GM18526 (cell line): ENCODE measurements around the gene OXGR1.

Experiments
- POLR2A ChIP-seq: IDR thresholded peaks from 3 replicates; pipeline ENCODE4 v1.6.1; 2011; ENCODE audit not compliant: insufficient read length; ENCODE audit errors: extremely low read depth

Gene OXGR1

DNA sequence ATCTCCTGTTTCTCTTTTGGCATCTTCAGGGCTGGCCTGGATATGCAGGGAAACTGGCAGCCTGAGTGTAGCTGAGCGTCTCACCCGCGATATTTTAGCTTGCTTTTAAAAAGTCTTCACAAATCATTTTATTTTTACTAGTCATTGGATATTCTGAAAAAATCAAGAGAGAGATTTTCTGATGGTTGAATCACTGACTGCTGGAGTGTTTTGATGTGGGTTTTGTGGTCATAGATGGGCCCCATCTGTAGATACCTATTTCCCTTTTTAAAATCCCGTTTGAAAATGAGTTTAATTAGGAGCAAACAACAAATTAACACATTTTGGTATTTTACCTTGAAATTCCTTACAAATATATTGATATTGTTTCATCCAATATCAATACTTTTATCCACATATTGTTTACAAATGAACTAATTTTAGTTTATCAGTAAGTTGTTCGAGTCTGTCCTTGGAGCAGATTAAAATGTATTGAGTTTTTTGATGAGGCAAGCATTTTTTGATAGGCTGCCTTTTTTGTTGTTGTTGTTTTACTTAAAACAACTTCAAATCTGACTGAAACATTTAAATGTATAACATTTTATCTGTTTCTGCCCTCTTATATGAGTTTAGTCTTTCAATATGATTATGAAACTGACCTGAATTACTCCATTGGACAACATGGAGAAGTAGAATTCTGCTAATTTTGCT is 21.5 kb upstream of the OXGR1 start:
- no peak for TF ChIP-seq POLR2A

DNA sequence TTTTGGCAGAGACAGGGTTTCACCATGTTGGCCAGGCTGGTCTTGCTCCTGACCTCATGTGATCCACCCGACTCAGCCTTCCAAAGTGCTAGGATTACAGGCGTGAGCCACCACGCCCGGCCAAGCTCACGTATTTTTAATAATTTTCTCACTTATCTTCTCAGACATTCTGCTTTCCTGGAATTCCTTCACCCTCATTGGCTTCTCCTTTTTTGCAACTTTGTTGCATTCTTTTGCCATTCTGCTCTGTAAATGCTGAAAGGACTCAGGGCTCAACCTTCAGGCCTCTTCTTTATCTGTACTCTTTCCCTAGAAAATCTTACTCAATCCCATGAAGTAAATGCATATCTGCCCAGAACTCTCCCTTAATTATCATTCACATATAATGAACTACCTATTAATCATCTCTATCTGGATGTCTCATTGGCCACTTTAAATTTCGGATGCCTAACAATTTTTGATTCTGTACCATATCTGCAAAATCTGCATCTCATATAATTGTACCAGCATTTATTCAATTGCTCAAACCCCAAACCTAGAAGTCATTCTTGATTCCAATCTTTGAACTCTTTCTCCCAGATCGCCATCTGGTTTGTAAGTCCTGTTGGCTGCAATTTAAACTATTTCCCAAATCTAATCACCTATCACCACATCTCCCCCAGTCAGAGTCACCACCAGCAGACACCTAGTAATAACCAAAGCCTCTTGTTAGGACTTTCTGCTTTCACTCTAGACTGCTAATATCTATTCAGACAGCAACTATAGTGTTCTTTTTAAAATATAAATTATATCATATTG is 18.2 kb upstream of the OXGR1 start:
- no peak for TF ChIP-seq POLR2A

DNA sequence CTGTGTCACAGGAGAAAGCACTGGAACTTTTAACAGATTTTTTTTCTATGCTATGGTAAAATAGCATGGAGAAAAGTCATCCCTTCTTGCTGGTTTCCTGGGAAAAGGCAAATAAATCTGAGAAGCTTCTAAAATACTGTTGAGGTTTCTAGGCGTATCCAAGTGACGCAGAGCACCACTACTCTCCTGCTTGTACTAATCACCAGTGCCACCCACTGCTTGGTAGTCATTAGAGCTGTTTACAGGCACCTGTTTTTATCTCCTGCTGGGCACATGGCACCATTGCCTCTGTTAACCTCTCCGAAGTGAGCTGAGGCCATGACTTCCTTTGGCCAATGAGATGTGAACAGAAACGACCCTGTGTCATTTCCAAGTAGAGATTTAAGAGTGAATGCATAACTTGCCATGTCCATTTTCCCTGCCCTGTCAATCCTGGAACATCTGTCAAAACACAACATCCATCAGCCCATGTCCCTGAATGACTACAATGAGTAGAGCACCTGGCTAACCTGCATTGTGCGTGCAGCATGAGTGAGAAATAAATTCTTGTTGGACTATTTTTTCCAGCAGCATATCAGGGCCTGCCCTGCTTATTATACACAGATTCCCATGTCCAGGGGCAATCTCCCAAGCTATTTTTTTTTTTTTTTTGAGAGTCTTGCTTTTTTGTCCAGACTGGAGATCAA is 17.3 kb upstream of the OXGR1 start:
- TF ChIP-seq POLR2A = no peak

DNA sequence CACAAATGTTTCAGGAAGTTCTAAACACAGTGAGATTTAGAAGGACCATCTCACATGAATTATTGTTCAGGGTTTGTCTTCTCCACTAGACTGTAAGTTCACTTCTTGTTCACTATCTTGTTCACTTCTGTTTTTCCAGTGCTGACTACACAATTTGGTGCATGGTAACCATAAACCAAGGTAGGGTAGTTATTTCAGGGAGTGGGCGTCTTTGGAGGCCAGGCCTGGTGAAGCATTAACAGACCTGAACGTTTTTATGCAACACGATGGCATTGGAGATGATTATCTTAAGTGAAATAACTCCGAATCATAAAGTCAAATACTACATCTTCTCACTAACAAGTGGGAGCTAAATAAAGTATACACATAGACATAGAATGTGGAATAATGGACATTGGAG is 14.4 kb upstream of the OXGR1 start:
- no peak for TF ChIP-seq POLR2A

DNA sequence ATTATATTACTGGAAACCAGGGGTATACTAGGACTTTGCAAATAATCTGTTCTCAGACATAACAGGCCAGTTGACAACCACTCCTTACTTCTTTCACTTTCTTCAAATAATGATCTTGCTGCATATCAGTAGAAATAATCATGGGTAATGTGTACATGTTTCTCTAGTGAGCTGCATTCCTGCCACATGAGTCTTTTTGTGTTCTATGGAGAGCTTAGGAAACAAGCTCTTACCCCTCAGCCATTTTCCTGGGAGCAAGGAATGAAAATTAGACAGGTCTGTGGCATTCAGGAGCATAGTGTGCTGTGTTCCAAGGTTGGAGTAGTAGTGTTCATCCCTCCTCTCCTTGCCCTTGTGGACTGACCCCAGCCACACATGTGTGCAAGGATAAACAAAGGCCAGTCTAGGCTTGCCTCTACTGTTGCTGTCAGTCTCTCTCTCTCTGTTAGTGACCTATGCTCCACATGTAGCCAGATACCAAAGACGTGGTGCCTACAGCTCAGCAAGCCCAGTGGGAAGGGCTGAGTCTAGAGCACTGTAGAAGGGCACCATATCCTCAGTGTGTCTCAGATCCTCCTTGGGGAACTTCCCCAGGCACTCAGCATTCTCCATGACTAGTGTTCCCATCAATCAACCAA is 11.5 kb upstream of the OXGR1 start:
- no peak for TF ChIP-seq POLR2A

DNA sequence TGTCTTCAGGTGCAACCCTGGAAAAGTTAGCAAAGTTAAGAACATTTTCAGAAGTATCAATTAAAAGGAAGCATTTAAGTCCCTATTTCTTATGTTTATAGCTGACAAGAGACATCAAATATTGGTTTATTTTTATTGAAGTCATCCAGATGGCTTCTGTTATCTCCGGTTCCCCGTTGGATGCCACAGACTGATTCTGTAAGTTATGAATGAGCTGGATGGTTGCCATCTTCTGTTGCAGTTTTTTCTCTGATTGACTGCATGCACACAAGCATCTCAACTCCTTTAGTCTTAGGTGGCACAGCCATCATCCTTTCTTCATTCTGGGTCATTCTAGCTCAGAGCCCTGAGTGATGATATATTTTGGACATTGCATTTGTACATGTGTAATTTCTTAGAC is 10.6 kb upstream of the OXGR1 start:
- no peak for TF ChIP-seq POLR2A

DNA sequence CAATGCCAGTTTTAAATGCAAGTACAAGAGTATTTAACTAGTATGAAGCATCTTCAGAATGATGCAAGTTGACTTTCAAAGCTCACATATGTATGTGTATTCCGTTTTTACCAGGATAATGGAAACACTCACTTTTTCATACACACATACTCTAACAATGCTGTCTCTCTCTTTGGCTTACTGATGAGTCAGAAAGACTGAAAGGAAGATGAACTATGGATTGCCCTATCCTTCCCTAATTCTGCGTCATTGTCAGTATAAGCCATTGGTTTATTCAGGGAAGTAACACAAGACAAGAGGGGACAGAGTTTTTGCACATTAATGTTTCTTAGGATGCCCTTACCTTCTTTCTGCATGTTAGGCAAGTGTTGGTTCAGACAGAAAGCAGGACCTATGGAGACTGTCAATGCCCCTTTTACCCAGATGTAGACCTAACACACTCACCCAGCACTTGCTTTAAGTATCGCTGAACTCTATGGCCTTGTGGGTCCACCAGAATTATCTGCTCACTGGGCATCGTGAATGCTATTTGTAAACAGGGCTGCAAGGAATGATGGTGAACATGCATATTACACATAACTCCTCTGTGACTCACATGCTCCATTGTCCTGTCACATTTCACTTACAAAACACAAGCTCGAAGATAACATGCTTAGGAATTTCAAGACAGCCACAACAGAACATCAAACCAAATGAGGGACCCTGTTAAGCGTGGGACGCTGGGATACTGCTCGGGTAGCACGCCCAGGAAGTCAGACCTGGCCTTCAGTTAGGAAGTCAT is 10.0 kb upstream of the OXGR1 start:
- no peak for TF ChIP-seq POLR2A

DNA sequence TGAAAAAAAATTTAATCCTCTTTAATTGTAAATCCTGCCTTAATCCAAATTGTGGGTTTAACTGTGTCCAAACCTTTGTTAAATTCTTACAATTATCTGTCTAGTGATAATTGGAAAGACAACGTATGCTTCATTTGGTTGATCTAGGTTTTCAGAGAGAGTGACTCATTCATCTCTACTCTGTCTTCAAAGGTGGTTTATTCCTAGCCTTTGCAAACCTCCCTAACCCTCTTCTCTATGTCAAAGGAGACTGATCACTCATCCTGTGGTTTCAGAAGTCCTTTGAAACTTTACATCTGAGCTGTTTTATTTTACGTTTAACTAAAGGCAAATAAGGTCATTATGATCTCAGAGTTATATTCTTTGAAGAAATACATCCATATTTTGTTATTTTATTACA is 8.8 kb upstream of the OXGR1 start:
- TF ChIP-seq POLR2A = no peak

DNA sequence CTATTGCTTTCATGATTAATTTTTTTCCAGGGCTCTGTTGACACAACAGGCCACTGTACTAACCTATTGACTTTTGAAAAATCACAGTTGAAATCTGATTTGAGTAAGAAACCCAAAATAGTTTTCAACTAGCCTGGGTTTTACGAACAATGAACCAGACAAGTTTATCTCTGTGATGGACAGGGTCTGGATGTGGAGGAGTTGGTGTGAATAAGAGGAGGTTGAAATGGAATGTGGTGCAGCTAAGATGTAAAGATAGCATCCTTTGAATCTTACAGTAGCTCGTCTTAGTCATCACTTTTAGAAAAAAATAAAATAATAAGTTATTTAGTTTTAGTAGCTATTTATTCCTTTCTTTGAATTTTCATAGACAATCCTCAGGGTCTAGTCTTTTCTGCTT is 8.3 kb upstream of the OXGR1 start:
- TF ChIP-seq POLR2A = no peak

DNA sequence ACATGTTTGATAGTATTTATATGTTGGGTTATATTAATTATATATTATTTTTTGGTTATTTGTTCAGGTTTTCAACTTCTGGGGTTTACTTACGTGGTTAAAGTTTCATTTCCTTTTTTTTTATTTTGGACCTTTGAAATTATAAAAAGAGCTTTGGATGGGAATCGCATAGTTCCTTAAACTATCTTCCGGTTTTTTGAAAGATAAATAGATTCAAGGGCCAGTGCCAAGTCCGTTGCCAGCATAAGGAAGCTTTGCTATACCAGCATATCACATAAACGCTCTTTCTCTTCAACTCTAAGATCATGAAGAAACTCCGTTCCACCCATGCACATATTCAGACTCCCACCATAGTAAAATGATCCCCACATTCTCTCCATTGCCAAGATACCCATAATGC is 7.4 kb upstream of the OXGR1 start:
- no peak for TF ChIP-seq POLR2A

DNA sequence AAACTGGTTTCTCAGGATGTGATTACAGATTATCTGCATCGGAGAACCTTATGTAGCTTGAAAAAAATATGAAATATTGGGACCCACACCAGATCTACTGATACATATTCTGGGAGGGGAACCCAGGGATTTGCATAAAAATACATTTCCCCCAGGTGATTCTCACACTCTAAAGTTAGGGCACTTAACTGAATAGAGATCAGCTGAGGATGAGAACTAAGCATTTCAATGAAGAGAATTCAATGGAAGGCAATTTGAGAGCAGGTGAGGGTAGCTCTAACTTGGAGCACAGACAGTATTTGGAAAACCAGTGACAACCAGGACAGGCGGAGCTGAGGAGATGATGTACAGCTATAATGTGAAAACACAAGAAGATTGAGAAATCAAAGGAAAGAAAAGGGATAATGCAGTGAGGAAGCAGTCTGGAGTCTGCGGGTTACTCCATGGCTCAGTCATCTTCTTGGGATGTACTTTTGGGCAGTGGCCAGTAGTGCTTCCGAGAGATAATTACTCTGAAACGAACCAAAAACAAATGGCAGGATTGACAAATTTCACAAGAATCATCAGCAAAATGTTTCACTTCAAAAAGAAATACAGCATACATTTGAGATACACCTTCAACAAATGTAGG is 6.1 kb upstream of the OXGR1 start:
- no peak for TF ChIP-seq POLR2A

DNA sequence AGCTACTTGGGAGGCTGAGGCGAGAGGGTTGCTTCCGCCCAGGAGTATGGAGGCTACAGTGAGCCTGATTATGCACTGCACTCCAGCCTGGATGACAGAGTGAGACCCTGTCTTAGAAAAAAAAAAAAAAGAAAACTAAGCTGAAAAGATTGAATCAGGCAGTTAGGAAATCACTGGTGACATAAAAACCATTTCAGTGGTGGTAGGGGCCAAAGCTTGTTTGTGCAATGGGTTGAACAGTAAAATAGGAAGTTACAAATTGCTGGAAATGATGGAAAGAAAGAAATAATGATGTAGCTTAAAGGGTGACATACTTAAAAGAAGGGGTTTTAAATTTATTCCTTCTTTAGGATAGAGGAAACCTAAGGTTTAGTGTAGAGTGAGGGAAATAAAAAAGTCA is 4.8 kb upstream of the OXGR1 start:
- no peak for TF ChIP-seq POLR2A

DNA sequence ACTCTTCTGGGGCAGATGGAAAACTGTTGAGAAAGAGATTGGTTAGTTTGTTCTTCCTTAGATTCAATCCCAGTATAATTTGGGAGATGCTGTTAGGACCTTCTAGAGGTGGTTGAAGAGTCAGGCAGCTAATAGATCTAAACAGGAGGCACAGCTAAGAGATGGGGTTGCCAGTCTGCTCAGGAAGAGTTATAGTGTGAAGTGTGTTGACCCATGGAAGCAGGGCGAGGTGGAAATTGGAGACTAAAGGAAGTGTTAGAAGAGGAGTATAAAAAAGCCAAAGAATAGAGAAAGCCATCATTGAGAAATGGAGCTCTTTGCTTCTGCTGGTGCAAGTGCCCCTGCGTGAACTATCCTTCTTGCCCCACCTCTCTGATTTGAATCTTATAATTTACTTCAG is 3.8 kb upstream of the OXGR1 start:
- no peak for TF ChIP-seq POLR2A

DNA sequence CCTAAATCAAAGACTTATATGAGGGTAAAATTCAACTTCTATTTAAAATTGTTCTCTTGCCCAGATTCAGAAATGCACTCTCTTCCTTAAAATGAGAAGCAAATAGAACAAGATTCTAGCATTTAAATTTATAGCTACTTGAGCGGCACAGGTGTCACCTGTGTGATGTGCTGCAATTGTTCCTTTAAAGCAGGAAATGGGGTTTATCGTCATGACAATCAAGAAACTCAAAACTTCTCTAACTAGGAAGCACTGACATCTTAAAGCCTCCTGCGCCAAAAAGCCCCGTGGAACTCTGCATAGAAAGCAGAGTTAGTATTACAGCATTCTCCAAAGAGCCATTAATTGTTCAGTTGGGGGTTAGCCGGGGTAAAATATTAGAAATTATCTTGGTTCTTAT is 2.6 kb upstream of the OXGR1 start:
- TF ChIP-seq POLR2A = no peak
